HUES48 (cell line): ENCODE results near the gene RGS6.

ENCODE experiments used
- H3K27ac ChIP-seq: one replicate; pipeline ENCODE4 v1.7.0; 2013; ENCODE audit warnings: low read depth, low read length, inconsistent platforms
- H3K27me3 ChIP-seq: 2 replicates; pipeline ENCODE4 v1.6.1; 2013; ENCODE audit warnings: mild to moderate bottlenecking, low read length; ENCODE audit not compliant: control insufficient read depth, insufficient read depth
- H3K36me3 ChIP-seq: 2 replicates; pipeline ENCODE4 v1.6.1; 2013; ENCODE audit warnings: low read length; ENCODE audit not compliant: control insufficient read depth, insufficient read depth
- H3K4me1 ChIP-seq: 2 replicates; pipeline ENCODE4 v1.6.1; 2013; ENCODE audit warnings: mild to moderate bottlenecking, low read length; ENCODE audit not compliant: control insufficient read depth, insufficient read depth
- H3K4me3 ChIP-seq: 2 replicates; pipeline ENCODE4 v1.5.1; 2013; ENCODE audit warnings: mild to moderate bottlenecking, low read depth, low read length
- H3K9ac ChIP-seq: 2 replicates; pipeline ENCODE4 v1.6.1; 2013; ENCODE audit warnings: mild to moderate bottlenecking, low read depth, low read length, moderate library complexity
- H3K9me3 ChIP-seq: 2 replicates; pipeline ENCODE4 v1.6.1; 2013; ENCODE audit warnings: low read length; ENCODE audit not compliant: control insufficient read depth, insufficient read depth

The RGS6 gene

DNA sequence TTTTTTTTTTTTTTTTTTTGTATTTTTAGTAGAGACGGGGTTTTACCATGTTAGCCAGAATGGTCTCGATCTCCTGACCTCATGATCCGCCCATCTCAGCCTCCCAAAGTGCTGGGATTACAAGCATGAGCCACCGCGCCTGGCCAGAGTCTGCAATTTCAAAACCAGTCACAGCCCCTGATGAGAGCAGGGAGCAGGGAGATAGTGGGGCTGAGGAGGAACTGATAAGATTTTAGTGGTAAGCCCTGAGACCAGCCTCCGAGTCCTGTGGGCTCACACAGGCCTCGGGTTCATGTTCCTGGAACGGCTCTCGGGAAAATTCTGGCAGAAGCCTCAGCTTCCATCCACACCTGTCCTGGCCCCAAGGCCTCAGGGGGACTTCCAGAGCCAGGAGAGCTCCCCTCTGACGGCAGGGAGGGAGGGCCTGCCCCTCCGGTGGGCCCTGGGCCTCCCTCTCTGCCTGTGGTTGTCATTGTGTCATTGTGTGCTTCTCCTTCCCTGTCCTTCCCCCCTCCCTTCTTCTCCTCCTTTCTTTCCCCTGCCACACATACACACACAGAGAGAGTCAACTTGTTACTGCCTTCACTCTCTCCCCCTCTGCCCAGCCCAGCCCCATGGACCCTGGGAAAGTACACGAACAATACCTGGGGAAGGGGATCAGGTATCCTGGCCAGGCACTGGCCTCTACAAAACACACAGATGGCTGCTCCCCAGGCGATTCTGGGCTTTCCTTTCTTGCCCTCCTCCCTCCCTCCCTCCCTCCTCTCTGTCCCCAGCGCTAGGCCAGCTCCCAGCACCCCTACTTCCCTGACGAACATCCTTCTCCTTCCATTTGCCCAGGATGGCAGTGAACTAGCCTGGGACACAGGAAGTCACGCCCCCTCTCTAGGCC, 667.6 kb downstream of the RGS6 start:
- Histone ChIP-seq H3K4me3 (no peak overlapping the region), H3K9ac (no peak overlapping the region)

GRCh38 chr14:72600551-72601330, 668.5 kb downstream of the RGS6 start:
- Histone ChIP-seq H3K4me1 (no peaks in the 10 kb centered on the region; the same call in 1 of the 2 replicates), H3K9ac (no peak overlapping the region), H3K4me3 (no peak overlapping the region), H3K27ac (no peak overlapping the region), H3K27me3 (no peaks in the 10 kb centered on the region), H3K9me3 (no peaks in the 10 kb centered on the region), H3K36me3 (no peaks in the 10 kb centered on the region)

More for the DNA sequence above, 667.6 kb downstream of the RGS6 start:
- no peaks in the 10 kb centered on the region for H3K36me3 ChIP-seq
- no peaks in the 10 kb centered on the region for H3K9me3 ChIP-seq
- no peak overlapping the region for H3K27ac ChIP-seq
- no peaks in the 10 kb centered on the region for H3K27me3 ChIP-seq
- H3K4me1 ChIP-seq, result no peaks in the 10 kb centered on the region; the same call in 1 of the 2 replicates

GRCh38 chr14:72603639-72604038, 671.4 kb downstream of the RGS6 start:
- no peak overlapping the region for H3K4me3 ChIP-seq
- no peaks in the 10 kb centered on the region for H3K27me3 ChIP-seq
- H3K36me3 ChIP-seq, result no peaks in the 10 kb centered on the region
- H3K4me1 ChIP-seq, result no peaks in the 10 kb centered on the region; the same call in 1 of the 2 replicates
- H3K9me3 ChIP-seq, result no peaks in the 10 kb centered on the region
- H3K27ac ChIP-seq, result no peak overlapping the region
- H3K9ac ChIP-seq, result no peak overlapping the region

DNA sequence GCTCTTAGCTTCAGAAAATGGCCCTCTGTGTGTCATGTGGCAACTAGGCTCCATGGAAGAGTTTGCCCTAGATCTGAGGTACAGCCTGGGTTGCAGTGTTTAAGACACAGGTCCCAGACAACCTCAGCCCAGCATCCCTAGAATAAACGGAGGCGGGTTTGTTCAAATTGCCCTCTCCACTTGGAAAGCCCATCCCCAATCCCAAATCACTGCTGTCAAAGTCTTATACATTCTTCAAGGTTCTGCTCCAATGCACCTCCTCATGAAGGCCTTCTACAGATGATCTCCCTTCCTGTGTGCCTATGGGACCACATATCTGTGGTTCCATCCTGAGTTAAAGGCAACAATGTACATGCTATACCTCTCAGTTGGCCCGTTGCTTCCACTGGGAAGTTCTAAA, 671.9 kb downstream of the RGS6 start:
- Histone ChIP-seq H3K4me3 (no peak overlapping the region), H3K27ac (no peak overlapping the region), H3K4me1 (no peaks in the 10 kb centered on the region; the same call in 1 of the 2 replicates), H3K9me3 (no peaks in the 10 kb centered on the region), H3K36me3 (no peaks in the 10 kb centered on the region), H3K27me3 (no peaks in the 10 kb centered on the region), H3K9ac (no peak overlapping the region)

GRCh38 chr14:72605096-72605920, 673.1 kb downstream of the RGS6 start:
- no peak overlapping the region for H3K27ac ChIP-seq
- H3K9me3 ChIP-seq, result no peaks in the 10 kb centered on the region
- H3K9ac ChIP-seq, result no peak overlapping the region
- H3K27me3 ChIP-seq, result no peaks in the 10 kb centered on the region
- no peaks in the 10 kb centered on the region for H3K36me3 ChIP-seq
- H3K4me1 ChIP-seq, result no peaks in the 10 kb centered on the region
- no peak overlapping the region for H3K4me3 ChIP-seq

DNA sequence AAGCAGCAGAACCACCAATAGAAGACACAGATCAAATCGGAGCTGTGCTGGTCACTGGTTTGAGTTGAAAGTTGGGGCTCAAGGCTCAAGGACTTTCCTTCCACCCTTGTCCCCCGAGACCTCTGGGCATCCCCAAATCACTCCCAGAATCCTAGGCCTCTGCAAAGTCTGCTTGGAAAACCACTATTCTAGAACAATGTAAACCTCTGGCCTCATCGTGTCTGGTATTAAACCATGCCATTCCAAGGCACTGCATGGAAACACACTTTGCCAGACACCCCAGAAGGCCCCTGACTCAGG, 673.6 kb downstream of the RGS6 start:
- Histone ChIP-seq H3K36me3 (no peaks in the 10 kb centered on the region), H3K4me3 (no peak overlapping the region), H3K9me3 (no peaks in the 10 kb centered on the region), H3K27me3 (no peaks in the 10 kb centered on the region), H3K27ac (no peak overlapping the region), H3K9ac (no peak overlapping the region), H3K4me1 (no peaks in the 10 kb centered on the region)

- Histone ChIP-seq H3K36me3 (no peaks in the 10 kb centered on the region), H3K27me3 (no peaks in the 10 kb centered on the region), H3K4me1 (no peaks in the 10 kb centered on the region), H3K27ac (no peak overlapping the region), H3K9me3 (no peaks in the 10 kb centered on the region), H3K9ac (no peak overlapping the region), H3K4me3 (no peak overlapping the region)
Observed at GRCh38 chr14:72606879-72607278, 674.6 kb downstream of the RGS6 start.

DNA sequence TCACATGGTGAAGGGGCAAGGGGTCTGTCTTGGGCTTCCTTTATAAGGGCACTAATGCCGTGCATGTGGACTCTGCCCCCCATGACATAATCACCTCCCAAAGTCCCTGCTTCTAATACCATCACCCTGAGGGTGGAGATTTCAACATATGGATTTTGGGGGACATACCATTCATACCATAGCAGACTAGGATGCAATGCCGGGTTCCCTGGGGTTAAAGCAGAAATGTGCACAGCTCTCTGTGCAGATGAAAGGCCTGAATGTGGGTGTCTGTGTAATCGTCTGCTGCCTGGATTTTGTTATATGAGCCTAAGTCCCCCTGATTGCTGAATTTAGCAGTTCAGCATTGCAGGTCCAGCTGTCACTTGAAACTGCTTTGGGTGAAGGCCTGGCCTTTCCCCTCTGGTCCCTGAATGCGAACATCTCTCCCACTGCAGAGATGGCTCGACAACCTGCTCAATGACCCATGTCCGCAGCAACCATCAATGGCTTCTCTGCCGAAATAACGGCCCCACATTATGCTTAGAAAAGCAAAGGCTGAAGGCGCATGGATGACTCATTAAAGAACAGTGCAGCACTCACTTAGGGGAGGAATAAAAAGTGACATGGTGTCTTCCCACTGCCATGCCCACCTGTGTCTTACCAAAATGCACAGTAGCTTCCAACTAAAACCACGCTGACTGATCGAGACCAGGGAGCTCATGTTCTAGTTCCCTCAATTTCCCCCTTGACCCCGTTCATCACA, 675.3 kb downstream of the RGS6 start:
- Histone ChIP-seq H3K4me3 (no peak overlapping the region), H3K9me3 (no peaks in the 10 kb centered on the region), H3K9ac (no peak overlapping the region), H3K27ac (no peak overlapping the region), H3K27me3 (no peaks in the 10 kb centered on the region), H3K36me3 (no peaks in the 10 kb centered on the region), H3K4me1 (no peaks in the 10 kb centered on the region)

- no peaks in the 10 kb centered on the region for H3K36me3 ChIP-seq
- H3K4me3 ChIP-seq, result no peak overlapping the region
- H3K9ac ChIP-seq, result no peak overlapping the region
- H3K9me3 ChIP-seq, result no peaks in the 10 kb centered on the region
- H3K4me1 ChIP-seq, result no peaks in the 10 kb centered on the region
- no peaks in the 10 kb centered on the region for H3K27me3 ChIP-seq
- no peak overlapping the region for H3K27ac ChIP-seq
Observed at GRCh38 chr14:72608391-72609204, 676.4 kb downstream of the RGS6 start.
